ENCODE measurements around the gene TLR9. TPM values are rescaled to one million over a fixed set of nuclear protein-coding genes. Genes with fewer than 3 reads are reported as not detected.

Gene TLR9
- total RNA-seq, 4 donors from 2014 or later = 0.13 to 0.69 (median 0.17) TPM; not detected in 1

- WGBS = 87% methylated on average over 8 of the region's 8 CpGs
- intact Hi-C loops (cut with DNase I) = no loop called here
- Histone ChIP-seq H3K27ac (replicated peaks in 1 of 4) (no peak overlapping the region), H3K9me3 (no peaks in the 10 kb centered on the region), H3K36me3 (no peaks in the 10 kb centered on the region), H3K27me3 (no peaks in the 10 kb centered on the region), H3K4me3 (no peak overlapping the region), H3K4me1 (peaks cover 0 to under 1% (median 0%) of the 10 kb centered on the region in 4 donors)
- DNase-seq (ENCODE audit: extremely low spot score) = no peak
- no peak for TF ChIP-seq CTCF (IDR thresholded peaks at IDR 0.05)
- no peak for TF ChIP-seq EP300 (IDR thresholded peaks at IDR 0.05)
- TF ChIP-seq POLR2A (IDR thresholded peaks at IDR 0.05; ENCODE audit: low read depth) = no peak
- no peak for TF ChIP-seq POLR2AphosphoS5 (IDR thresholded peaks at IDR 0.05)
These were observed 49.2 kb downstream of the TLR9 start for GRCh38 chr3:52176180-52176752.

GRCh38 chr3:52175416-52176179 is 49.8 kb downstream of the TLR9 start:
- DNase-seq (ENCODE audit: extremely low spot score) = no peak
- no peaks in the 10 kb centered on the region for H3K36me3 ChIP-seq
- 93% methylated on average over 14 of the region's 14 CpGs for WGBS
- TF ChIP-seq POLR2AphosphoS5 (IDR thresholded peaks at IDR 0.05) (no peak), POLR2A (IDR thresholded peaks at IDR 0.05; ENCODE audit: low read depth) (no peak), EP300 (IDR thresholded peaks at IDR 0.05) (no peak), CTCF (IDR thresholded peaks at IDR 0.05) (no peak)
- H3K4me3 ChIP-seq = no peak overlapping the region
- H3K4me1 ChIP-seq = no peaks in the 10 kb centered on the region
- H3K27ac ChIP-seq (replicated peaks in 1 of 4) = no peak overlapping the region
- no peaks in the 10 kb centered on the region for H3K9me3 ChIP-seq
- no peaks in the 10 kb centered on the region for H3K27me3 ChIP-seq
- intact Hi-C loops (cut with DNase I) = no loop called here

- intact Hi-C loops (cut with DNase I) = no loop called here
- Histone ChIP-seq H3K4me1 (no peaks in the 10 kb centered on the region), H3K4me3 (no peak overlapping the region), H3K36me3 (no peaks in the 10 kb centered on the region), H3K9me3 (no peaks in the 10 kb centered on the region), H3K27ac (replicated peaks in 1 of 4) (no peak overlapping the region), H3K27me3 (no peaks in the 10 kb centered on the region)
- 83% methylated on average over 9 of the region's 9 CpGs for WGBS
- no peak for TF ChIP-seq CTCF (IDR thresholded peaks at IDR 0.05)
- no peak for TF ChIP-seq EP300 (IDR thresholded peaks at IDR 0.05)
- TF ChIP-seq POLR2AphosphoS5 (IDR thresholded peaks at IDR 0.05) = no peak
- no peak for TF ChIP-seq POLR2A (IDR thresholded peaks at IDR 0.05; ENCODE audit: low read depth)
- DNase-seq (ENCODE audit: extremely low spot score) = no peak
These were observed 50.5 kb downstream of the TLR9 start for GRCh38 chr3:52174896-52175295.

GRCh38 chr3:52173101-52173500 is 52.3 kb downstream of the TLR9 start:
- no peaks in the 10 kb centered on the region for H3K4me1 ChIP-seq
- no peak overlapping the region for H3K4me3 ChIP-seq
- TF ChIP-seq POLR2AphosphoS5 (IDR thresholded peaks at IDR 0.05) (no peak), EP300 (IDR thresholded peaks at IDR 0.05) (no peak), CTCF (IDR thresholded peaks at IDR 0.05) (no peak), POLR2A (IDR thresholded peaks at IDR 0.05; ENCODE audit: low read depth) (no peak)
- intact Hi-C loops (cut with DNase I) = no loop called here
- H3K27me3 ChIP-seq = no peaks in the 10 kb centered on the region
- no peaks in the 10 kb centered on the region for H3K36me3 ChIP-seq
- H3K27ac ChIP-seq (replicated peaks in 1 of 4) = no peak overlapping the region
- DNase-seq (ENCODE audit: extremely low spot score) = no peak
- H3K9me3 ChIP-seq = no peaks in the 10 kb centered on the region
- 91% methylated on average over 1 of the region's 1 CpG for WGBS
